NCI-H2029 treated with DMSO at 0.1 percent for 48 hours (cell line): Measurements from ENCODE around the gene C6orf52.
"Not testable (repeated sequence)": the region's sequence is repeated elsewhere in the genome, so short reads cannot be mapped to it uniquely, and the experiment has no call there.

Experiments
- DNase-seq: peaks from one replicate; lab custom pipeline; 2025; lab: John Stamatoyannopoulos, UW

Gene C6orf52

DNA sequence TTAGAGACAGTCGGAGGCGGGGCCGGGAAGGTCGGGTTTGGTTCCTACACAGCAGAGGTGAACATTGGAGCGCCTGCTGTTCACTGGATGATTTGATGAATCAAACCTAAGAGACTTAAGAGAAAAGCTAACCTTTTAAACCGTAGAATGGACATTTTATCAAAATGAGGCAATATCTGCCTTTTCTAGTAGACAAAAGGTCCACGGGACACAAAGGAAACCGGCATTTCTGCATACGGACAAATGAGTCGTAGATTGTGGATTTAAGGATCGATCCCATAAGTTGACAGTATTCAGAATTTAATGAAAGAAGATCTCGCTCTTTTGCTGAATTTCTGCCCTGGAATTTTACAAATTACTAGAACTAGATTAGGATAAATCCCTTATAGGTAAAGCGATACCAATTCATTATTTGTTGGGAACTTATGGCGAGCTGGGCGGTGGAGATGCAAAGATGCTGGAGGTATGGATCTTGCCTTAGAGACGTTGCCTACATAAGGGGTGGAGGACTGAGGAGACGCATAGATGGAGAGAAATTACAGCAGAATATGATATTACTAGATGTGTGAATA, 756 bp upstream of the C6orf52 start:
- no peak for DNase-seq

DNA sequence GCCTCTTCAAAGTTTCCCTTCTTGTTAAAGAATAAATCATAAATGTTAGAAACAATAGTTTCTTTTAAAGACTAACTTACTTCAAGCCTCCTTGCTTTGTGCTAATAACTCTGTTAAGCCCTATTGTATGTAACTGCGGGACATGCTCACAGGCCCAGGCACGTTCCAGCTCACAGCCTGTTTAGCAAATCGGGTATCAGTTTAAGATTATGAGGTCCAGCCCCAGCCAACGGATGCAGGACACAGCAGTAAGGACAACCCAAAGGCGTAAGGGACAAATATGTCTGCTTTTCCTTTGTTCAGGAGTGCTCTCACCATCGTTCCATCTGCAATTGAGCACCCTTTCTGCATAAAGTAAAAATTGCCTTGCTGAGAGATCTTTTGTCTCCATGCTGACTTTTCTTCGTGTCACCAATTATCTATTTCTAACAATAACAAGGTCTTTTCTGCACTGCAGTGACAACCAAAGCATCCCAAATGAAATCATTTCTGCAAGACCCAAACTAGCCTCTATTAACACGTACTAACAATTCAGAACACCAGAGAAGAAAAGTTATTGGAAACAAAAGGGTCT, 1.4 kb downstream of the C6orf52 start:
- no peak for DNase-seq

DNA sequence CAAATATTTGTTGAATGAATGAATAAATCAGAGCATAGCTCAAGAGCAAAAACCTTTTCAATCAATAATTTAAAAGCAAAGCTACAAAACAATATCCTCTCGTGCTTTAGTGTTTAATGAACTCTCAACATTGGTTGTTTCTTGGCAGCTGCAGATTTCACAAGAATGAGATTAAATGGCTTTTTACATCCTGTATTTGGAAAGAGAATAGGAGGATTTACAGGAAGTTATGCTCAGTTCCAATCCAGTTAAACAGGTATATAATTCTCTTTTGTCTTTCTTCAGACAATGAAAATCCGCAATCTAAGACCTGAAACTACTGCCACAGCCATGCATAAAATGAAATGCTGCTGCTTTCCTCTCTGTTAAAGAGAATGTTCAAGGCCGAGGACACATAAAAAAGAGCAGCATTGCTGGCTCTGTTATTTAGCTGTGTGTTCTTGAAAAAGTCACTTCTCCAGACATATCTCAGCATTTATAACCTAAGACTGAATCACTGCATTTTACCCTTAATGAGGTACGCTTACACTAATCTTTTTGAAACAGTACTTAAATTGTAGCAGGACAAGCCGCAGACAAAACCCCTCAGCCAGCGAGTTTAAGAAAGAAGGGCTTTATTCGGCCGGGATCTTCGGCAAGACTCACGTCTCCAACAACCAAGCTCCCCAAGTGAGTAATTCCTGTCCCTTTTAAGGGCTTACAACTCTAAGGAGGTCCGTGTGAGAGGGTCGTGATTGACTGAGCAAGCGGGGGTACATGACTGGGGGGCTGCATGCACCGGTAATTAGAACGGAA, 3.6 kb downstream of the C6orf52 start:
- DNase-seq: peak; percentile 99

- DNase-seq: no peak
Measured at GRCh38 chr6:10687582-10687981, 6.8 kb downstream of the C6orf52 start.

- DNase-seq: no peak
Measured at GRCh38 chr6:10686901-10687300, 7.5 kb downstream of the C6orf52 start.

DNA sequence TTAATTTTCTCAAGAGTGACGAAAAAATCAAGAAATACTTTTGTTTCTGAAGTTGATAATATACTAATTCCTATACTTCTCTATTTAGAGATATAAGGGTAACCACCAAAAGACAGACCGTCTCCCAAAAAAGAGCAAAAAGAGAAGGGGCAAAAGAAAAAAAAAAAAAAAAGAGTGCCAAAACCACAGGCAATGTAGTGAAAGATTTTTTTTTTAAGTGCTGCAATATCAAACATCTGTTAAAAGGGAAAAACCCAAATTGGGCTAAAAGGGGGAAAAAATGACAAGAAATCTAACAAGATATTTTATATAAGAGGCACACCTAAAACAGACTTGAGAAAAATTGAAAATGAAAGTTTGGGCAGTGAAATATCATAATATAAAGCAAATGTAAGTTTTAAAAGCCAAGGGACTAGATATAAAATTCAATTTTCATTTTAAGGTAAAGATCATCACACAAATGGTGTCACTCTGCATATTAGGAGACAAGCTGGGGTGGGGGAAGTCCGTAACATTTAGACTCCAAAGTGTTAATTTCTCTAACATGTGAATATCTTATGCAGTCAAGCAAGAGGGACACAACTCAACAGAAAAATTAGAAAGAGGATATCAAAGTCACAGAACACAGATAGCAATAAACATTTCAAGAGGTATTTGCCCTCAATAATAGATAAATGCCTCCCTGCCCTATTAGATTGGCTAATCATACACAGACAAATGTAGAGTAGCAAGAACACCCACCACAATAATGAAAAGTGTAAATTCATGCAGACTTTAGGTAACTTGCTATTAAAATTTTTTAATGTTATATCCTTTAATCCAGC, 9.1 kb downstream of the C6orf52 start:
- no peak for DNase-seq

DNA sequence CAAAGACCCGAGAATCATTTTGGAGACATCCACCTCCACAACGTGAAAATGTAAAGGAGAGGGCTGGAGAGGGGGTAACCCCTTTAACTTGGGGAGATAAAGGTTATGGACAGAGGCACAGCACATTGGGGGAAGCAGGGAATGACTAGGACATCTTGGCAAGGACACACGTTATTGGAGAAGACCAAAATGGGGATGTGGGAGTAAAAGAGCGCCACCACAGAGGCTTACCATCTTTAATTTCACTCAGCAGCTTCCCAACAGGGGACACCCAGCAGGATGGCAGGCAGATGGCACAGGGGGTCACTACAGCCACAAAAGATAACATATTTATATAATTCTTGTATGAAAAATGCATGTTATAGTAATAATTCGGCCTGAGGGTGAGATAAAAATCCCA, 9.8 kb downstream of the C6orf52 start:
- no peak for DNase-seq

- DNase-seq: no peak
Measured at GRCh38 chr6:10682355-10682988, 11.9 kb downstream of the C6orf52 start.

- DNase-seq: no peak
Measured at GRCh38 chr6:10681795-10682194, 12.6 kb downstream of the C6orf52 start.

DNA sequence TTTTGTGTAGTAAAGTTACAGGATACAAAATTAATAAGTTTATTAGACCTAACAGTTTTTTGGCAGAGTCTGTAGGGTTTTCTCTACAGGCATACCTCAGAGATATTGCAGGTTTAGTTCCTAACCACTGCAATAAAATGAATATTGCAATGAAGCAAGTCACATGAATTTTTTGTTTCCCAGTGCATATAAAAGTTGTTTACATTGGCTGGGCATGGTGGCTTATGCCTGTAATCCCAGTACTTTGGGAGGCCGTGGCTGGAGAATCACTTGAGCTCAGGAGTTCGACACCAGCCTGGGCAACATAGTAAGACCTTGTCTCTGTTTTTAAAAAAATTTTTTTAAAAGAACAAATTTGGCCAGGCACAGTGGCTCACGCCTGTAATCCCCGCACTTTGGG, 16.0 kb downstream of the C6orf52 start:
- DNase-seq: no peak

- no peak for DNase-seq
Measured at GRCh38 chr6:10676403-10676802, 18.0 kb downstream of the C6orf52 start.

GRCh38 chr6:10668126-10668917, 26.1 kb downstream of the C6orf52 start:
- no peak for DNase-seq

GRCh38 chr6:10665595-10665994, 28.8 kb downstream of the C6orf52 start:
- not testable (repeated sequence) for DNase-seq

- DNase-seq: no peak
Measured at GRCh38 chr6:10662742-10663141, 31.7 kb downstream of the C6orf52 start.

- no peak for DNase-seq
Measured at GRCh38 chr6:10662207-10662606, 32.2 kb downstream of the C6orf52 start.

GRCh38 chr6:10660431-10661191, 33.8 kb downstream of the C6orf52 start:
- not testable (repeated sequence) for DNase-seq

- DNase-seq: no peak
Measured at GRCh38 chr6:10659699-10660348, 34.6 kb downstream of the C6orf52 start.

DNA sequence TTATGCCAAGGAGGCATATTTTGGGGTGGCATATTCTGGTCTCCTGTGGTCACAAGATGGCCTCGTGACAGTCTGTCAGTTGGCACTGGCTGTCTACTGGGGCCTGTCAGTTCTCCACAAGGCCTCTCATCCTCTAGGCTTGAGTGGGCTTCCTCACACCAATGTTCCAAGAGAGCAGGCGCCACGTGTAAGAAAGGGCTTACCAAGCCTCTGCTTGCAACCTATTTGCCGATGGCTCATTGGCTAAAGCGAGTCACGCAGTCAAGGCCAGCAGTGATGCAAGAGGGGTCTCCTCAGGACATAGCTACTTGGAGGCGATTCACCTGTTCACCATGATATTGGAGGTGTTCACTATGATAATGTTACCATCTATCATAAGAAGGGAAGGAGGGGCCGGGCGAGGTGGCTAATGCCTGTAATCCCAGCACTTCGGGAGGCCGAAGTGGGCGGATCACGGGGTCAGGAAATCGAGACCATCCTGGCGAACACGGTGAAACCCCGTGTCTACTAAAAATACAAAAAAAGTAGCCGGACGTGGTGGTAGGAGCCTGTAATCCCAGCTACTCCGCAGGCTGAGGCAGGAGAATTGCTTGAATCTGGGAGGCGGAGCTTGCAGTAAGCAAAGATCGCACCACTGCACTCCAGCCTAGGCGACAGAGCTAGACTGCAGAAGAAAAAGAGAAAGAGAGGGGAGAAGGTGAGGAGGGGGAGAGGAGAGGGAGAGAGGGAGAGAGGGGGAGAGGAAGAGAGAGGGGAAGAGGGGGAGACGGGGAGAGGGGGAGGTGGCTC, 35.3 kb downstream of the C6orf52 start:
- DNase-seq: no peak

GRCh38 chr6:10655508-10656055, 38.8 kb downstream of the C6orf52 start:
- no peak for DNase-seq
